GM12865 (cell line): ENCODE data around the gene MCEE.
A peak's percentile ranks its signal among the peaks of the same experiment; 100 is the strongest.
"Not testable (repeated sequence)": the region's sequence is repeated elsewhere in the genome, so short reads cannot be mapped to it uniquely, and the experiment has no call there.

Experiments used
- DNase-seq: peaks from one replicate; pipeline ENCODE4 v3.0.0; 2010; ENCODE audit warnings: low read depth
- H3K4me3 ChIP-seq: 2 replicates; pipeline ENCODE4 v1.5.1; 2011; ENCODE audit warnings: mild to moderate bottlenecking, low read depth, low read length, control low read depth
- CTCF ChIP-seq: IDR thresholded peaks from 2 replicates; pipeline ENCODE4 v1.5.1; 2011; ENCODE audit warnings: low read length, control low read depth, low read depth, inconsistent platforms; ENCODE audit not compliant: insufficient read depth; ENCODE audit errors: missing control alignments

Gene MCEE

GRCh38 chr2:71100195-71100964 is 29.6 kb downstream of the MCEE start:
- TF ChIP-seq CTCF: peak; percentile 73
- no peak overlapping the region for H3K4me3 ChIP-seq
- peak; percentile 58 for DNase-seq

- DNase-seq, H3K4me3 ChIP-seq: not testable (repeated sequence)
These were observed 37.4 kb downstream of the MCEE start for GRCh38 chr2:71092491-71093260.

- H3K4me3 ChIP-seq, DNase-seq: not testable (repeated sequence)
These were observed 38.2 kb downstream of the MCEE start for GRCh38 chr2:71091808-71092207.

- not testable (repeated sequence) for H3K4me3 ChIP-seq, DNase-seq
These were observed 40.6 kb downstream of the MCEE start for GRCh38 chr2:71089475-71089874.

GRCh38 chr2:71085325-71086003 is 44.6 kb downstream of the MCEE start:
- DNase-seq, H3K4me3 ChIP-seq: not testable (repeated sequence)

- not testable (repeated sequence) for DNase-seq, H3K4me3 ChIP-seq
These were observed 46.2 kb downstream of the MCEE start for GRCh38 chr2:71083752-71084312.

GRCh38 chr2:71083297-71083696 is 46.7 kb downstream of the MCEE start:
- not testable (repeated sequence) for DNase-seq

GRCh38 chr2:71082402-71083252 is 47.4 kb downstream of the MCEE start:
- H3K4me3 ChIP-seq: no peak overlapping the region
- DNase-seq: peak; percentile 62
- TF ChIP-seq CTCF: no peak

More at GRCh38 chr2:71083297-71083696, 46.7 kb downstream of the MCEE start:
- not testable (repeated sequence) for H3K4me3 ChIP-seq

- no peak for TF ChIP-seq CTCF
- H3K4me3 ChIP-seq: no peak overlapping the region
- no peak for DNase-seq
These were observed 51.4 kb downstream of the MCEE start for GRCh38 chr2:71078624-71079023.
